Activated T-helper 1 cell treated with anti-CD3 and anti-CD28 coated beads, Interleukin-12 subunit alpha, Interleukin-12 subunit beta, Interleukin-2, Interleukin-4 antibody, amounts not matched to agents 30 ng/mL and 10 ng/mL and 1 ng/mL, durations not matched to agents 14 hours and 24 hours and 36 hours (primary cell): ENCODE results near the gene CCDC146. TPM values are rescaled to one million over a fixed set of nuclear protein-coding genes. Genes with fewer than 3 reads are reported as not detected.
"Not testable (repeated sequence)": the region's sequence is repeated elsewhere in the genome, so short reads cannot be mapped to it uniquely, and the experiment has no call there.

ENCODE experiments used
- DNase-seq: peaks from one replicate; pipeline ENCODE4 v3.0.0; 2021; ENCODE audit warnings: low spot score
- H3K27ac Mint-ChIP-seq: one replicate; pipeline ENCODE4 v1.8.0; 2021; ENCODE audit warnings: mild to moderate bottlenecking, mixed read lengths
- H3K27me3 Mint-ChIP-seq: one replicate; pipeline ENCODE4 v1.8.0; 2022; ENCODE audit warnings: mild to moderate bottlenecking, moderate library complexity, mixed read lengths; ENCODE audit not compliant: insufficient read depth
- H3K36me3 Mint-ChIP-seq: one replicate; pipeline ENCODE4 v1.8.0; 2021; ENCODE audit warnings: low read depth, mixed read lengths
- H3K4me1 Mint-ChIP-seq: one replicate; pipeline ENCODE4 v1.8.0; 2021; ENCODE audit warnings: low read depth, mixed read lengths
- H3K4me3 Mint-ChIP-seq: one replicate; pipeline ENCODE4 v1.8.0; 2021; ENCODE audit warnings: mild to moderate bottlenecking, moderate library complexity, mixed read lengths
- H3K9me3 Mint-ChIP-seq: one replicate; pipeline ENCODE4 v1.8.0; 2021; ENCODE audit warnings: mixed read lengths
- intact Hi-C: fragments of 100-400 bp; cut with micrococcal nuclease; formaldehyde crosslinking; loops from one replicate; pipeline ENCODE4 v1.15.1; 2024
- total RNA-seq: library from RNA; stranded (reverse); gene quantifications from 2 replicates; pipeline ENCODE4 v1.2.3, GENCODE V29; 2022

The CCDC146 gene
- total RNA-seq, 1 donor from 2014 or later: 2.1 TPM

DNA sequence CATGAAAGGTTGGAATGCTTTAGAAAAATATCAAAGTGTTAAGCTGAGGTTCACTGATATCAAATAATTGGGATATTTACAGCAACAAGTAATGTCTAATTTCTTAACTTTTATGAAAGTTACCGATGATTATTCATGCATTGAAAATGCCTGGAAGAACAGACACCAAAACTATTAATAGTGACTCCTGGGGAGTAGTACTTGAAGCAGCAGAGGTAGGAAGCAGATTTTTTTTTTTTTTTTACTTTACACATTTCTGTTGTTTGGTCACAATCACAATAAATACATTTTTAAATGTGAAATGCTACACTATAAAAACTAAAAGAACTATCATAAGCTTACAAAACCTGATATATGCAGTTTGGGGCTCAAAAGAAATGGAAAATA is 147.7 kb downstream of the CCDC146 start:
- no peak for DNase-seq
- intact Hi-C loops: no loop called here
- Mint-ChIP-seq H3K27ac (no peak overlapping the region), H3K4me3 (no peak overlapping the region), H3K9me3 (no peaks in the 10 kb centered on the region), H3K4me1 (peaks cover 21% of the 10 kb centered on the region), H3K36me3 (peaks cover 9% of the 10 kb centered on the region), H3K27me3 (no peaks in the 10 kb centered on the region)

- no peaks in the 10 kb centered on the region for H3K9me3 Mint-ChIP-seq
- peaks cover 13% of the 10 kb centered on the region for H3K36me3 Mint-ChIP-seq
- DNase-seq: no peak
- H3K4me1 Mint-ChIP-seq: peaks cover 13% of the 10 kb centered on the region
- no peaks in the 10 kb centered on the region for H3K27me3 Mint-ChIP-seq
- intact Hi-C loops: no loop called here
- no peak overlapping the region for H3K4me3 Mint-ChIP-seq
- H3K27ac Mint-ChIP-seq: no peak overlapping the region
Measured at GRCh38 chr7:77271766-77272165, 149.4 kb downstream of the CCDC146 start.

- H3K36me3 Mint-ChIP-seq: peaks cover 11% of the 10 kb centered on the region
- intact Hi-C loops, H3K4me3 Mint-ChIP-seq, H3K27me3 Mint-ChIP-seq, H3K9me3 Mint-ChIP-seq, DNase-seq, H3K27ac Mint-ChIP-seq, H3K4me1 Mint-ChIP-seq: not testable (repeated sequence)
Measured at GRCh38 chr7:77275663-77276062, 153.2 kb downstream of the CCDC146 start.

DNA sequence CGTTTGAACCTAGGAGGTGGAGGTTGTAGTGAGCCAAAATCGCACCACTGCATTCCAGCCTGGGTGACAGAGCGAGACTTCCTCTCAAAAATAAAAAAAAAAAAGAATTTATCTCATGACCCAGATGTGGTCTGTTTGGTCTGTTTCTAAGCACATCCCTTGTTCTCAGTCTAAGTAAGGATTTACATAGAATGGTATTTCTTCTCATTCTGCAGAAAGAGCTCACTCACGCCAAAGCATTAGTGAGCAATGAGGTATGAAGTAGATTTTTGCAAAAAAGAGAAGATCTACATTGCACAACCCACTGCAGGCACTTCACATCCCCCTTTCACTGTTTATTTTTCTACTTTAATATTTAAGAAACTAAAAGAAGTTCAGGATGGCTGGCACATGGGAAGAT is 153.7 kb downstream of the CCDC146 start:
- intact Hi-C loops: no loop called here
- H3K27me3 Mint-ChIP-seq: no peaks in the 10 kb centered on the region
- peaks cover 4% of the 10 kb centered on the region for H3K4me1 Mint-ChIP-seq
- no peak overlapping the region for H3K27ac Mint-ChIP-seq
- no peaks in the 10 kb centered on the region for H3K9me3 Mint-ChIP-seq
- DNase-seq: no peak
- H3K4me3 Mint-ChIP-seq: no peak overlapping the region
- peaks cover 11% of the 10 kb centered on the region for H3K36me3 Mint-ChIP-seq

DNA sequence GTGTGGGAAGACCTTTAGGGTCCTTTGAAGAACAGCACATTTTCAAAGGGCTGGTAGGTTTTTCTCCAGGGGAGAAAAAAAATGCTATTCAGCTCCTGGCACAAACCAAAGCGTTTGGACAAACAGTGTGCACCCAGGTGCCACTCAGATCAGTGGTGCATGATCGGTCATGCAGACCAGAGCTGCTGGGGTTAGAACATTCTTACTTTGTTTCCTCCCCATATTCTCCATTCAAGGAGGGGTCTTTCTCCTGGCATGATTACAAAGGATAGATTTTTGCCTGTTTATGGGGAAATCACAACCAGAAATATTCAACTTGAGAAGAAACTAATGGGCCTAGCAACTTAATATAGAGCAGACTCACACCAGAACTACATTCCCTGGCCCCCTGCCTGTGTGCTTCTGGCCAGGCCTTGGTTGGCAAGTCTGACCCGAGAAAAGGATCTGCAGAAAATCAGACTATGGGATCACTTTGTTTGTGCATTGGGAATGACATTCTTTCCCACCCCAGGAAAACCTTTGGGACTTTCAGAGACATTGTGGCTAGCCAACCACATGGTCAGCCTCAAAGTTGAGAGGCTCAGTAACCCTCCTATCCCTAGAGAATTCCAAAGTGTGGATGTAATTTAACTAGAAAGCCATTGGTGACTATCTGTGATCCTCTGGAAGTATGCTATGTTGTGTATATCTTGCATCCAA is 159.5 kb downstream of the CCDC146 start:
- Mint-ChIP-seq H3K27me3 (peaks cover 4% of the 10 kb centered on the region), H3K9me3 (peaks cover 8% of the 10 kb centered on the region), H3K36me3 (peaks cover 8% of the 10 kb centered on the region), H3K27ac (no peak overlapping the region), H3K4me1 (no peaks in the 10 kb centered on the region), H3K4me3 (no peak overlapping the region)
- intact Hi-C loops: no loop called here
- no peak for DNase-seq

DNA sequence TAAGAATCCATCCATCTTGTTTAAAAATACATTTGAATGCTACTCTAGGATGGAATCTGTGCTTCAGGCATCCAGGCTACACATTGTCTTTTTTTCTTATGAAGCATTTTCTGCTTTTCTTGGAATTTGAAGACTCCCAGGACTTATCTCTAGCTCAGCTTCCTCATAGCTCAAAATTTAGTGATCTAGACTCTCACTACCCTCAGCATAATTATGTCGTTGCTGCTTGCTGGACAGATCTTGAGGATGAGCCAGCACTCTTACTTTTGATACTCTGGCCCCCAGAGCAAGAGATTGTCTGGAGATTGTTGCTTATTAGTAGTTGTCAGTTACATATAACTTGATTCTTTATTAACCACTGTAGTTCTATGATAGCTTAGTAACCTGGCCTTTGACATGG is 160.5 kb downstream of the CCDC146 start:
- Mint-ChIP-seq H3K9me3 (peaks cover 12% of the 10 kb centered on the region), H3K27ac (no peak overlapping the region), H3K27me3 (peaks cover 4% of the 10 kb centered on the region), H3K4me3 (no peak overlapping the region), H3K4me1 (no peaks in the 10 kb centered on the region), H3K36me3 (peaks cover 7% of the 10 kb centered on the region)
- intact Hi-C loops: no loop called here
- no peak for DNase-seq

DNA sequence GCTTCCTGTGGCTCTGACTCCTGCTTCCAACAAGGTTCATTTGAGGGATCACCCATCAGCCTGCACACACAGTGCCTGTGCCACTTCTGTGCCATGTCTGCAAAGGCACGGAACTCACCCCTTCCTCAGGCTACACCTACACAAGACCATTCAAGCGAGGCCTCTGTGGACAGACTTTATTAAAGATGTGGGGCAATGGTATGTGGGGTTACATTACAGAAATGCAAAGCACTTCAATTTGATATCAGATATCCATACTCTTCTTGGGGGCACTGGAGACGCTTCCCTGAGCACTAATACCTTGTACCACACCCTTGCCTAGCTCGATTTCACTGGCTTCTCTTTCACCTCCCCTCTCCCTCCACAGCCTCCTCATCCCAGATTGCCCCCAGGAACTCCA is 161.6 kb downstream of the CCDC146 start:
- Mint-ChIP-seq H3K36me3 (peaks cover 7% of the 10 kb centered on the region), H3K27me3 (peaks cover 4% of the 10 kb centered on the region), H3K9me3 (peaks cover 18% of the 10 kb centered on the region), H3K4me3 (no peak overlapping the region), H3K27ac (no peak overlapping the region), H3K4me1 (no peaks in the 10 kb centered on the region)
- DNase-seq: no peak
- intact Hi-C loops: no loop called here

- peaks cover 8% of the 10 kb centered on the region for H3K36me3 Mint-ChIP-seq
- H3K9me3 Mint-ChIP-seq: peaks cover 18% of the 10 kb centered on the region
- DNase-seq: no peak
- H3K27ac Mint-ChIP-seq: no peak overlapping the region
- no peaks in the 10 kb centered on the region for H3K4me1 Mint-ChIP-seq
- intact Hi-C loops: no loop called here
- peaks cover 4% of the 10 kb centered on the region for H3K27me3 Mint-ChIP-seq
- H3K4me3 Mint-ChIP-seq: no peak overlapping the region
Measured at GRCh38 chr7:77284616-77285015, 162.2 kb downstream of the CCDC146 start.

- no peaks in the 10 kb centered on the region for H3K4me1 Mint-ChIP-seq
- H3K4me3 Mint-ChIP-seq: no peak overlapping the region
- H3K27ac Mint-ChIP-seq: no peak overlapping the region
- peaks cover 3% of the 10 kb centered on the region for H3K27me3 Mint-ChIP-seq
- peaks cover 18% of the 10 kb centered on the region for H3K9me3 Mint-ChIP-seq
- H3K36me3 Mint-ChIP-seq: peaks cover 8% of the 10 kb centered on the region
- intact Hi-C loops: no loop called here
- no peak for DNase-seq
Measured at GRCh38 chr7:77288676-77289320, 166.4 kb downstream of the CCDC146 start.

GRCh38 chr7:77289387-77289786 is 167.0 kb downstream of the CCDC146 start:
- Mint-ChIP-seq H3K36me3 (peaks cover 7% of the 10 kb centered on the region), H3K9me3 (peaks cover 18% of the 10 kb centered on the region), H3K27me3 (no peaks in the 10 kb centered on the region), H3K4me3 (no peak overlapping the region), H3K27ac (no peak overlapping the region), H3K4me1 (no peaks in the 10 kb centered on the region)
- intact Hi-C loops: no loop called here
- no peak for DNase-seq

GRCh38 chr7:77290425-77290824 is 168.0 kb downstream of the CCDC146 start:
- DNase-seq: no peak
- Mint-ChIP-seq H3K27ac (no peak overlapping the region), H3K4me3 (no peak overlapping the region), H3K9me3 (peaks cover 18% of the 10 kb centered on the region), H3K4me1 (no peaks in the 10 kb centered on the region), H3K36me3 (peaks cover 7% of the 10 kb centered on the region), H3K27me3 (no peaks in the 10 kb centered on the region)
- intact Hi-C loops: no loop called here

DNA sequence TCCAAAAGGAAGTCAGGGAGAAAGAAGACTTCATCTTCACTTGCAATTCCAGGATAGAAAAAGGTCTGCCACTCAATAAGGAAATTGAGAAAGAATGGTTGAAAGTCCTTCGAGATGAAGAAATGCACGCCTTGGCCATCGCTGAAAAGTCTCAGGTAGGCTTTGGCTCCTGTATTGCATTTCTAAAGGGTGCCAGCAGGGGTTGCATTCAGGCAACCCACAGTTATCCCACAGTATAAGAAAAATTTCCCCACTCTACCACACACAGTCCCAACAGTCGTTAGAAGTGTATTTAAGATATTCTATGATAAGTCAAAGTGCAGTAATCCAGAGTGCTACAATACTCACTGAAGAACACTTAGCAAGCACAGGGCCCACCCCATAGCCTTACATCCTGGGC is 170.6 kb downstream of the CCDC146 start:
- Mint-ChIP-seq H3K4me1 (no peaks in the 10 kb centered on the region), H3K27me3 (no peaks in the 10 kb centered on the region), H3K27ac (no peak overlapping the region), H3K9me3 (peaks cover 5% of the 10 kb centered on the region), H3K36me3 (peaks cover 1% of the 10 kb centered on the region), H3K4me3 (no peak overlapping the region)
- intact Hi-C loops: no loop called here
- DNase-seq: no peak

DNA sequence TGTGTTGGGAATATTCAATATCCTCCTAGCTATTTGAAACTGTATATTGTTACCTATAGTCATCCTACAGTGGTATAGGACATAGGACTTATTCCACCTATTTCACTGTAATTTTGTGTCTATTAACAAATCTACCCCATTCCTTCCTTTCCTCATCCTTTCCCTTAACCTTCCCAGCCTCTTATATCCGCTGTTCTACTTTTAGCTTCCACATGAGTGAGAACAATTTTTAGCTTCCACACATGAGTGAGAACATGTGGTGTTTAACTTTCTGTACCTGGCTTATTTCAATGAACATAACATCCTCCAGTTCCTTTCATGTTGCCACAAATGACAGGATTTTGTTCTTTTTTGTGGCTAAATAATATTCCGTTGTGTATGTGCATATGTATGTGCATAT is 173.1 kb downstream of the CCDC146 start:
- Mint-ChIP-seq H3K9me3 (no peaks in the 10 kb centered on the region), H3K27ac (no peak overlapping the region), H3K4me3 (no peak overlapping the region), H3K4me1 (no peaks in the 10 kb centered on the region), H3K36me3 (no peaks in the 10 kb centered on the region), H3K27me3 (peaks cover 2% of the 10 kb centered on the region)
- DNase-seq: no peak
- intact Hi-C loops: no loop called here
